HepG2 (cell line): ENCODE results near the gene SMARCAD1. TPM values are rescaled to one million over a fixed set of nuclear protein-coding genes. Genes with fewer than 3 reads are reported as not detected.

Experiments used
- ATAC-seq: fragments of 200-7000 bp; cut with Tn5 transposase; 3 replicates; pipeline ENCODE4 v1.9.1; 2020; ENCODE audit warnings: mild to moderate bottlenecking, moderate library complexity
- BruUV-seq: library from RNA; stranded (reverse); fragments of 400-500 nt; replicated peaks from 2 replicates; lab custom pipeline; 2021; lab: Mats Ljungman, UMichigan
- CTCF ChIA-PET: fragments of 300-600 bp; formaldehyde crosslinking; extraction: SDS; loops from one replicate; lab custom pipeline; 2021; ENCODE audit warnings: low total read pairs, inconsistent platforms, low intra/inter-chr PET ratio; lab: Yijun Ruan, JAX
- POLR2A ChIA-PET: fragments of 350-600 bp; sonication (Branson Sonifier 250); formaldehyde crosslinking; loops from one replicate; lab custom pipeline; 2020; ENCODE audit warnings: antibody characterized with exemption, inconsistent platforms; lab: Yijun Ruan, JAX
- DNase-seq: peaks from one replicate; pipeline ENCODE4 v3.0.0-alpha.2; 2015; ENCODE audit warnings: low spot score
- FAIRE-seq: peaks from 3 replicates; lab custom pipeline; 2011; peaks lifted over from hg19 to GRCh38; lab: Jason Lieb, UNC
- H2AFZ ChIP-seq: one replicate; pipeline ENCODE4 v1.6.1; 2011; ENCODE audit warnings: low read length, inconsistent platforms
- H3K27ac ChIP-seq: fragments of 300-600 bp; 3 replicates; pipeline ENCODE4 v1.8.0; 2011; ENCODE audit warnings: mixed run types, mild to moderate bottlenecking, mixed read lengths, low read length, inconsistent platforms; ENCODE audit not compliant: insufficient read depth; ENCODE audit errors: extremely low read length
- H3K27me3 ChIP-seq, 2 experiments: fragments of 200-600 bp in 1 of 2; 2 replicates in 1 of 2; 3 replicates in 1 of 2; pipeline versions ENCODE4 v1.6.0 to v1.8.0; 2011; ENCODE audit warnings: low read length in 2 of 2, mild to moderate bottlenecking in 2 of 2, moderate library complexity in 2 of 2, inconsistent platforms in 1 of 2; ENCODE audit not compliant: insufficient read depth in 2 of 2, control insufficient read depth in 1 of 2
- H3K36me3 ChIP-seq, 2 experiments: fragments of 200-600 bp in 1 of 2; replicated peaks in 1 of 2; 2 replicates in 1 of 2; 3 replicates in 1 of 2; pipeline versions ENCODE4 v1.5.1 to v1.8.0; 2011; ENCODE audit warnings: low read length in 2 of 2, inconsistent platforms in 1 of 2; ENCODE audit not compliant: insufficient read depth in 2 of 2, control insufficient read depth in 1 of 2
- H3K4me1 ChIP-seq: 2 replicates; pipeline ENCODE4 v1.5.1; 2012; ENCODE audit warnings: low read length, inconsistent platforms; ENCODE audit not compliant: insufficient read depth
- H3K4me2 ChIP-seq: 2 replicates; pipeline ENCODE4 v1.6.0; 2011; ENCODE audit warnings: low read depth, low read length, inconsistent platforms
- H3K4me3 ChIP-seq, 3 experiments: fragments of 200-600 bp in 1 of 3; sonication (generic), shearing (Covaris generic) in 1 of 3; replicated peaks in 1 of 3; 2 replicates each; pipeline ENCODE4 v1.5.1; 2011 to 2016; ENCODE audit warnings: low read length in 3 of 3, inconsistent platforms in 2 of 3, low read depth in 2 of 3, mild to moderate bottlenecking in 2 of 3, control low read depth in 1 of 3, mixed read lengths in 1 of 3; ENCODE audit not compliant: insufficient read depth in 1 of 3
- H3K79me2 ChIP-seq: one replicate; pipeline ENCODE4 v1.6.1; 2011; ENCODE audit warnings: low read length, inconsistent platforms; ENCODE audit not compliant: insufficient read depth
- H3K9ac ChIP-seq: 2 replicates; pipeline ENCODE4 v1.6.0; 2011; ENCODE audit warnings: mild to moderate bottlenecking, low read depth, low read length, inconsistent platforms; ENCODE audit not compliant: insufficient read depth
- H3K9me3 ChIP-seq: 2 replicates; pipeline ENCODE4 v1.5.1; 2012; ENCODE audit warnings: mild to moderate bottlenecking, low read length
- H4K20me1 ChIP-seq: 2 replicates; pipeline ENCODE4 v1.6.0; 2011; ENCODE audit warnings: inconsistent platforms, mild to moderate bottlenecking, low read length, moderate library complexity; ENCODE audit not compliant: insufficient read depth
- ARID3A ChIP-seq: IDR thresholded peaks from 2 replicates; pipeline ENCODE4 v1.6.1; 2012; ENCODE audit warnings: low read depth, low read length, improper control_type of control experiment
- ATAD3A ChIP-seq: sonication (generic); formaldehyde crosslinking; IDR thresholded peaks from 2 replicates; pipeline ENCODE4 v1.4.0; 2020; ENCODE audit warnings: missing genetic modification reagents
- CC2D1A ChIP-seq: sonication (generic); formaldehyde crosslinking; IDR thresholded peaks from 2 replicates; pipeline ENCODE4 v1.8.1; 2023; ENCODE audit warnings: mild to moderate bottlenecking, missing genetic modification reagents
- GTF2F1 ChIP-seq: fragments of 150-350 bp; IDR thresholded peaks from 2 replicates; pipeline ENCODE4 v1.6.1; 2014; ENCODE audit warnings: low read length
- HDAC1 ChIP-seq: sonication (generic); formaldehyde crosslinking; IDR thresholded peaks from 2 replicates; pipeline ENCODE4 v1.5.1; 2020; ENCODE audit warnings: mild to moderate bottlenecking, missing genetic modification reagents
- MLLT10 ChIP-seq: sonication (generic); formaldehyde crosslinking; IDR thresholded peaks from 2 replicates; pipeline ENCODE4 v1.4.0; 2020; ENCODE audit warnings: missing genetic modification reagents
- NFIC ChIP-seq: IDR thresholded peaks from 2 replicates; pipeline ENCODE4 v1.6.1; 2012; ENCODE audit warnings: mild to moderate bottlenecking, low read length, inconsistent platforms
- NR2C2 ChIP-seq: sonication (generic); formaldehyde crosslinking; IDR thresholded peaks from 2 replicates; pipeline ENCODE4 v1.4.0; 2020; ENCODE audit warnings: missing genetic modification reagents, mild to moderate bottlenecking, moderate library complexity, borderline replicate concordance
- SOX5 ChIP-seq: IDR thresholded peaks from 2 replicates; pipeline ENCODE4 v1.6.1; 2016; ENCODE audit warnings: borderline replicate concordance
- TBL1XR1 ChIP-seq: fragments of 150-350 bp; IDR thresholded peaks from 2 replicates; pipeline ENCODE4 v1.6.1; 2014; ENCODE audit warnings: borderline replicate concordance, low read length; ENCODE audit not compliant: partially characterized antibody
- ZMYM4 ChIP-seq: sonication (generic); formaldehyde crosslinking; IDR thresholded peaks from 2 replicates; pipeline ENCODE4 v1.8.1; 2023; ENCODE audit warnings: mild to moderate bottlenecking, missing genetic modification reagents
- ZNF367 ChIP-seq: sonication (generic); formaldehyde crosslinking; IDR thresholded peaks from 2 replicates; pipeline ENCODE4 v1.4.0; 2020; ENCODE audit warnings: missing genetic modification reagents, borderline replicate concordance
- ZNF432 ChIP-seq: sonication (generic); formaldehyde crosslinking; IDR thresholded peaks from 2 replicates; pipeline ENCODE4 v1.5.0; 2020; ENCODE audit warnings: missing genetic modification reagents, mild to moderate bottlenecking, borderline replicate concordance
- ZNF790 ChIP-seq: sonication (generic); formaldehyde crosslinking; IDR thresholded peaks from 2 replicates; pipeline ENCODE4 v1.8.0; 2022; ENCODE audit warnings: missing genetic modification reagents, mild to moderate bottlenecking, borderline replicate concordance
- ZSCAN12 ChIP-seq: sonication (generic); formaldehyde crosslinking; IDR thresholded peaks from 2 replicates; pipeline ENCODE4 v1.9.0; 2021; ENCODE audit warnings: mild to moderate bottlenecking, missing genetic modification reagents
- WGBS: methylation state at CpG from one replicate; pipeline ENCODE4 v1.1.6; 2017; ENCODE audit warnings: low lambda C conversion rate; 5-methylcytosine and 5-hydroxymethylcytosine counted together
- in situ Hi-C: cut with HindIII; loops from 2 replicates; pipeline ENCODE4 v1.10.0; 2017; ENCODE audit warnings: low pct_unique_long_range_greater_than_20kb; ENCODE audit not compliant: extremely low pct_ligation_motif_present
- intact Hi-C: fragments of 100-400 bp; cut with micrococcal nuclease; formaldehyde crosslinking; loops from one replicate; pipeline ENCODE4 v1.10.0; 2022; ENCODE audit not compliant: unreplicated experiment
- polyA plus RNA-seq, 8 experiments: library from polyadenylated mRNA; depleted of rRNA in 3 of 8; stranded (reverse) in 7 of 8; unstranded in 1 of 8; fragments of >200 nt; fragmentation: Illumina TruSeq in 4 of 8; extraction: Trizol in 4 of 8; gene quantifications; 2 replicates each; pipeline versions ENCODE4 v1.2.1 to v1.2.3, GENCODE V29; 2011 to 2016; ENCODE audit warnings: low read depth in 4 of 8, missing spikeins in 1 of 8, mixed read lengths in 1 of 8; ENCODE audit not compliant: insufficient read depth in 1 of 8
- total RNA-seq, 5 experiments: library from RNA; depleted of rRNA; stranded (reverse); fragments of >200 nt; fragmentation: Illumina TruSeq; extraction: Trizol; gene quantifications; 2 replicates each; pipeline ENCODE4 v1.2.3, GENCODE V29; 2016; ENCODE audit warnings: low read depth in 1 of 5

The SMARCAD1 gene
- total and polyA plus RNA-seq, 2 of the 13 experiments (the other 11 are each of a cell fraction or from before 2014, with no cell fraction given): 18.2 to 35.9 TPM

- CTCF ChIA-PET: no interaction called here
- Histone ChIP-seq H4K20me1 (no peaks in the 10 kb centered on the region), H3K9ac (no peak overlapping the region), H3K36me3 (no peaks in the 10 kb centered on the region), H3K4me3 (no peak overlapping the region), H3K4me2 (no peak overlapping the region), H3K4me1 (no peaks in the 10 kb centered on the region), H2AFZ (no peak overlapping the region), H3K79me2 (no peaks in the 10 kb centered on the region), H3K27me3 (no peaks in the 10 kb centered on the region), H3K9me3 (no peaks in the 10 kb centered on the region), H3K27ac (no peak overlapping the region)
- POLR2A ChIA-PET: no interaction called here
- BruUV-seq: no TSS peak
- in situ Hi-C loops: no loop called here
- TF ChIP-seq ZNF432 (CRISPR knock-in tag): no peak
- no peak for TF ChIP-seq TBL1XR1
- TF ChIP-seq SOX5 (CRISPR knock-in tag): no peak
- TF ChIP-seq HDAC1: no peak
- TF ChIP-seq NR2C2 (CRISPR knock-in tag): no peak
- TF ChIP-seq ZMYM4 (CRISPR knock-in tag): no peak
- TF ChIP-seq ZSCAN12: no peak
- no peak for TF ChIP-seq ZNF367 (CRISPR knock-in tag)
- no peak for TF ChIP-seq ZNF790 (CRISPR knock-in tag)
- FAIRE-seq: no peak
- intact Hi-C loops: no loop called here
- no peak for ATAC-seq
- 58% methylated on average over 4 of the region's 4 CpGs for WGBS
- no peak for DNase-seq
These were observed 131.2 kb downstream of the SMARCAD1 start for GRCh38 chr4:94338681-94339351.

GRCh38 chr4:94339779-94340178 is 132.1 kb downstream of the SMARCAD1 start:
- Histone ChIP-seq H3K9me3 (no peaks in the 10 kb centered on the region), H3K27me3 (no peaks in the 10 kb centered on the region; a peak in 1 of 5 replicates), H3K4me2 (no peak overlapping the region), H2AFZ (no peak overlapping the region), H4K20me1 (no peaks in the 10 kb centered on the region), H3K79me2 (no peaks in the 10 kb centered on the region), H3K9ac (no peak overlapping the region), H3K36me3 (no peaks in the 10 kb centered on the region), H3K4me1 (no peaks in the 10 kb centered on the region), H3K4me3 (no peak overlapping the region), H3K27ac (no peak overlapping the region)
- ATAC-seq (no peak), DNase-seq (no peak), FAIRE-seq (no peak)
- WGBS: 79% methylated on average over 9 of the region's 9 CpGs
- CTCF ChIA-PET: no interaction called here
- intact Hi-C loops: no loop called here
- TF ChIP-seq NFIC (no peak), MLLT10 (no peak), CC2D1A (CRISPR knock-in tag) (no peak), ARID3A (no peak), GTF2F1 (no peak), ATAD3A (CRISPR knock-in tag) (no peak)
- BruUV-seq: no TSS peak
- POLR2A ChIA-PET: no interaction called here
- in situ Hi-C loops: no loop called here
